NOMO-1 (cell line): ENCODE data around the gene HCST.
"Not testable (repeated sequence)": the region's sequence is repeated elsewhere in the genome, so short reads cannot be mapped to it uniquely, and the experiment has no call there.

Experiments
- DNase-seq, 2 experiments: peaks; one replicate each; lab custom pipeline; 2025; ENCODE audit not compliant: unreplicated experiment in 2 of 2; lab: John Stamatoyannopoulos, UW

The HCST gene

DNA sequence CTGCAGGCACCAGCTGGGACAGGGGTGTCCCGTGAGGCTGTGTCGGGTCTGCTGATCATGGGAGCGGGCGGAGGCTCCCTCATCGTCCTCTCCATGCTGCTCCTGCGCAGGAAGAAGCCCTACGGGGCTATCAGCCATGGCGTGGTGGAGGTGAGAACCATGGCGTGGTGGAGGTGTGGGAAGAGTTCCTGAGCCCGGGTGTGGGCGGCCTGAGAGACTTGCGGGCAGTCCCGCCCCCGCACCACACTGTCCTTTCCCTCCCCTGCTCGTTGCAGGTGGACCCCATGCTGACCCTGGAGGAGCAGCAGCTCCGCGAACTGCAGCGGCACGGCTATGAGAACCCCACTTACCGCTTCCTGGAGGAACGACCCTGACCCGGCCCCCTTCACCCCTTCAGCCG, 23.3 kb upstream of the HCST start:
- no peak for DNase-seq

DNA sequence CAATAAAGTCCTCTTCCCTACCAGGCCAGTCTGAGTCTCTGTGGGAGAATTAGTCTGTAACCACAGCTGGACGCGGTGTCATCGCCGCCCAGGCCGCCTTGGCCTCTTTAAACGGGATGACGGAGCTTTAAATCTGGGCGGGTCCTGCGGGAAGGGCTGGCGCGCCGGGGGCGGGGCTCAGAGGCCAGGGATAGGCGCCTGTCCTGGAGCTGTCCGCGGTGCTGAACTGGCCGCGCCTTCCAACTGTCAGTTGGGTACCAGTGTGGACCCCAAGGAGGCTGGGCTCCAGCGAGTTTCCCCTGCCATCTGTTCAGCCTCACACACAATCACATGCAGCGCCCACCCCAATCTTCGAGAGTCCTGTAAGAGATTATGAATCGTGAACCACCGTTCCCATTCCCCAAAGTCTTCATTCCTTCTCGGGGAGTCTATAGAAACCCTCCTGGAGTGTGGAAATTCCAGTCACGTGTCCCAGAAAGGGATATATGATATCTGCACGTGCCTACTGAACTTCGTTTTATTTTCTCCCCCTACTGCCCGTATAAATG, 22.5 kb upstream of the HCST start:
- DNase-seq, result peak; percentile 91 to 93

DNA sequence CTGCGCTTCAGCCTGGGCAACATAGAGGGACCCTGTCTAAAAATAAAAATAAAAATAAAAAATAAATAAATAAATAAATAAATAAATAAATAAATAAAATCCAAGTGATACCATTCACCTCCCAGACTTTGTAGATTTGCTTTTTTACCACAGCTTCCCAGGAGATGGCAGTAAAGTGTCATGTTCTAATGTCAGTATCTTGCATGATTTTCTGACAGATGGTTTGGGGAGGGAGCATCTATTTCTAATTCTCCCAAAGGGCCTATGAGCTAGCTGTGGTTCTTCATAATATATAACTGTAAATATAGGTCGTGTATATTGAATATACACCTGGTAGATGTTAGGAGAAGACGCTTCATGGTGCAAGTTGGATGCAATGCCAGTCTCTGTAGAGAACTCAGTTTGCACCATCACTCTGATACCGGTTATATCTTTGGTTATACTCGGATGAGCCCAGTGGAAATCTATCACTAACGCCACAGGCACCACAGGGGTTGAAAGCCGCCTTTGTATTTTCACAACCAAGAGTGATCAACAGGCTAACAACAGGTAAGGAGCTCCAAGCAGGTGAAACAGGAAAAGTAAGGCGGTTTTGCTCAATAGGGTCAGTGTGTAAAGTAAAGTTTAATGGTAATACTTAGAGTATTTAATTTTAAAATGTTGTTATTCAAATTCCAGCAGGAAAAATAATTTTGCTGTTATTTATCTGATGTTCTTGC, 20.1 kb upstream of the HCST start:
- DNase-seq, result peak; percentile 9 to 67

DNA sequence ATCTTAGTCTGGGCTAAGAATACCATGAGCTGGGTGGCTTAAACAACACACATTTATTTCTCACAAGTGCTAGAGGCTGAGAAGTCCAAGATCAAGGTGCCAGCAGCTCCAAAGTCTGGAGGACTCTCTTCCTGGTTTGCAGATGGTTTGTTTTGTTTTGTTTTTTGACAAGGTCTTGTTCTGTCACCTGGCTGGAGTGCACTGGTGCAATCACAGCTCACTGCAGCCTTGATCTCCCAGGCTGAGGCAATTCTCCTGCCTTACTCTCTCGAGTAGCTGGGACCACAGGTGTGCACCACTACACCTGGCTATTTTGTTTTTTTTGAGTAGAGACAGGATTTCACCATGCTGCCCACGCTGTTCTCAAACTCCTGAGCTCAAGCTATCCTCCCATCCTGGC, 18.4 kb upstream of the HCST start:
- DNase-seq, result no peak

DNA sequence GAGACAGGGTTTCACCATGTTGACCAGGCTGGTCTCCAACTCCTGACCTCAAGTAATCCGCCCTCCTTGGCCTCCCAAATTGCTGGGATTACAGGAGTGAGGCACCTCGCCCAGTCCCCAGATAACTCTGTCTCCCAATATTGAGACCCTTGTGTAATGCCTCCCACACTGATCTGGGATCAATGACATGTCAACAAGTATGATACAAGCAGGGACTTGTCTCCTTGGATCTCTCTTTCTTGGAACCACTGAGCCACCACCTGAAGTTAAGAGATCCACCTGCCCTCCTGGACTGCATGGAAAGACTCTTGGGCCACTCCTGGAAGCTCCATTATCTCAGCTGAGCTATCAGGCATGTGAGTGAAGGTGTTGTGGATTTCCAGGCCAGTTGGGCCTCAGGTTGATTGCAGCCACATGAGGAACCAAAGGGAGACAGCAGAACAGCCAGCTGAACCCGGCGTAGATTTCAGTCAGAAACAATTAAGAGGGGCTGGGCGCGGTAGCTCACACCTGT, 17.0 kb upstream of the HCST start:
- no peak for DNase-seq

DNA sequence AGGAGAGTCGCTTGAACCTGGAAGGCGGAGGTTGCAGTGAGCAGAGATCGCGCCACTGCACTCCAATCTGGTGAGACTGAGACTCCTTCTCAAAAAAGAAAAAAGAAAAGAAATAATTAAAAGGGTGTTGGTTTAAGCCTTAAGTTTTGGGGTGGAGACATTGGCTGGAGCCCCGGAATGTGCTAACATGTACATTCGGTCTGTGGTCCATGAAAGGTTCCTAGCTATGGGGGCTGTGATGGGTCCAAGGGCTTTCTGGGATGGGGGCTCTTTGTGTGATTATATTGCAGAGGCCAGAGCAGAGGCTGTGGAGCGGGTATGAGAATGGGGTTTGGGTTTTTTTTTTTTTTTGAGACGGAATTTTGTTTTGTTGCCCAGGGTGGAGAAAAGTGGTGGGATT, 16.4 kb upstream of the HCST start:
- no peak for DNase-seq

DNA sequence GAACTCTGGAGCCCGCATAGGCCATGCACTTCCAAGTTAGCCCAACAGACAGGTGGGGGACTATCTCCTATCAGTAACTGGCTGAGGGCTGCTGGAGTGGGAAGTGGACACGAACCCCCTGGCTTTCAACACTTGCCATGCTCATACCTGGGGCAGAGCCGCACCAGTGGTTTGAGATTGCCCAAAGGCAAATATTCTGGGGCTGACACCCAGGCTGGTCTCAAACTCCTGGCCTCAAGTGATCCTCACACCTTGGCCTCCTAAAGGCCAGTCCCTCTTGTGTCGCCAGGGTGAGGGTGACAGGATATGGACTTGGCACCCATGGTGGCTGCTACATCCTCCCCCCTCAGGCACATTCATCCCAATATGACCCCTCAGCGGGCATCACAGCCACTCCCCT, 15.1 kb upstream of the HCST start:
- DNase-seq, result no peak

DNA sequence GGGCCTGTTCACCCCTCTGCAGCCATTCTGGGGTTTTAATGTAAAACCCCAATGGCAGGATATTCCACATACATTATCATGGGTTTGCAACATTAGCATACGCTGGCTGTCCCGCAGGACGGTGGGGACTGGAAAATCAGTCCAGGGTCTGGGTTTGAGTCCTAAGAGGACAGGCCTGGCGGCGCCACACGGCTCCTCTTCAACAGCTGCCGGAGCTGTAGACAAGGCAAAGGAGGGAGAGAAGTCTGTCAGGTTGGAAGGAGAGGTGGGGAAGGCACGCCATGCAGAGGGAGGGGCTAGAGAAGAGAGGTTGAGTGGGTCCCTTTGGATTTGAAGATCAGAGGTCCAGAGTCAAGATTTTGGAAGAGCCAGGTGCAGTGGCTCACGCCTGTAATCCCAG, 13.9 kb upstream of the HCST start:
- DNase-seq, result no peak

DNA sequence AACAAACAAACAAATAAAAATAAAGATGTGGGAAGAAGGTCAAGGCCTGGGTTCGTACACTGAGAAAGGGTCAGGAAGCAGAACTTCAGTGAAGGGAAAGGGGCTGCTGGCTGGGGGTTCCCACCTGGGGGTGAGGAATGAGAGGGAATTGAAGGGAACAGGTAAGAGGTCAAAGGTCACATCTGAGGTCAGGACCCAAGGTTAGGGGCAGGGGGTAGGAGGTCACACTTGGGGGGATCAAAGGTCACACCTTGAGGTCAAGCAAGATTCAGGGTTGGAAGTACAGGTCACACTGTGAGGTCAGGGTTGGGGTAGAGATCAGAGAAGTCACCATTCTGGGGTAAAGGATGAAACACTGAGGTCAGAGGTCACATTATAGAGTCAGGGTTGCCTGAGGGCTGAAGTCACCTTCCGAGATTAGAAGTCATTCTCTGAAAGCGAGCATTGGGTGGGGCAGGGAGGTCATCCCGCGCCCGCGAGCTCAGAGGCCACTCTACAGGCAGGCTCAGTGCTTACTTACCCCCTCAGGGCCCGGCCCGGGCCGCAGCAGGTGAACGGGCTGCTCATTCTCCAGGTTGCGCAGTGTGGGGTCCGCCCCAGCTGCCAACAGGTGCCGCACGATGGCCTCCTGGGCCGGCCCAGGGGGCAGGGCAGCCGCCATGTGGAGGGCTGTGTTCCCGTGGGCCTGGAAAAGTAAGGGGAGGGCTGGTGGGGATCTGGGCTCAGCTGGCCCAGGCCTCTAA, 12.8 kb upstream of the HCST start:
- DNase-seq, result no peak

DNA sequence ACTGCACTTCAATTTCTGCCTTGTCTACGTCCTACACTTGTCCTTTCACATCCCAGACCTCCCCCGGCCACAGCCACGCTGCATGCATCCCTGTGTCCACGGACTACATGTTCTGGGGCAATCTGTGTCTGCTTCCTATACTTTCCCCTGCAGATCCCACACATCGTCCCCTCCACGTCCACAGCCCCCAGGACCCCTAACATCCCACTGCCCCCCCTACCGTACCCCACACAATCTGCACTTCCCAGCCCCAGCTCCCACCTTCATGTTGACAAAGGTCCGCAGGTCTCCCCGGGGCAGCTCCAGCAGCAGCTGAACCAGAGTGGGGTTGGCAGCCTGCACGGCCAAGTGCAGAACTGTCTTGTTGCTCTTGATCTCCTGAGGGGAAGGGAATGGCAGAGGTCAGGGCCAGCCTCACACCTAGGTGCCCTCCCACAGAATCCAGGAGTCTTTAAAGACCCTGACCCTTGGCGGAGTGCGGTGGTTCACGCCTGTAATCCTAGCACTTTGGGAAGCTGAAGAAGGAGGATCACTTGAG, 12.1 kb upstream of the HCST start:
- no peak for DNase-seq

DNA sequence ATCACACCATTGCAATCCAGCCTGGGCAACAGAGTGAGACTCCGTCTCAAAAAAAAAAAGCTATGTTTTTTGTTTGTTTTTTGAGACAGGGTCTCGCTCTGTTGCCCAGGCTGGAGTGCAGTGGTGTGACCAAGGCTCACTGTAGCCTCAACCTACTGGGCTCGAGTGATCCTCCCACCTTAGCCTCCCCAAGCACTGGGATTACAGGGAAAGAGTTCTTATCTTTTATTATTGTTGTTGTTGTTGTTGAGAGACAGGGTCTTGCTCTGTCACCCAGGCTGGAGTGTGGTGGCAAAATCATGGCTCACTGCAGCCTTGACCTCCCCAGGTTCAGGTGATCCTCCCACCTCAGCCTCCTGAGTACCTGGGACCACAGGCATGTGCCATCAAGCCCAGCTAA, 10.5 kb upstream of the HCST start:
- not testable (repeated sequence) for DNase-seq

DNA sequence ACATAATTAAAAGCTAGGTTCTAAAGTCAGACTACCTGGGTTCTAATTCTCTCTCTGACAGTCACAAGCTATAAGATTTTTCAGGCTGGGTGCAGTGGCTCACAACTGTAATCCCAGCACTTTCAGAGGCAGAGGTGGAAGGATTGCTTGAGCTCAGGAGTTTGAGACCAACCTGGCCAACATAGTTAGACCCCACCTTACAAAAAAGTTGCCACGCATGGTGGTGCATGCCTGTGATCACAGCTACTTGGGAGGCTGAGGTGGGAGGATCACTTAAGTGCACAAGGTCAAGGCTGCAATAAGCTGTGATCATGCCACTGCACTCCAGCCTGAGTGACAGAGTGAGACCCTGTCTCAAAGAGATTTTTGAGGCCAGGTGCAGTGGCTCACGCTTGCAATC, 8.0 kb upstream of the HCST start:
- no peak for DNase-seq

DNA sequence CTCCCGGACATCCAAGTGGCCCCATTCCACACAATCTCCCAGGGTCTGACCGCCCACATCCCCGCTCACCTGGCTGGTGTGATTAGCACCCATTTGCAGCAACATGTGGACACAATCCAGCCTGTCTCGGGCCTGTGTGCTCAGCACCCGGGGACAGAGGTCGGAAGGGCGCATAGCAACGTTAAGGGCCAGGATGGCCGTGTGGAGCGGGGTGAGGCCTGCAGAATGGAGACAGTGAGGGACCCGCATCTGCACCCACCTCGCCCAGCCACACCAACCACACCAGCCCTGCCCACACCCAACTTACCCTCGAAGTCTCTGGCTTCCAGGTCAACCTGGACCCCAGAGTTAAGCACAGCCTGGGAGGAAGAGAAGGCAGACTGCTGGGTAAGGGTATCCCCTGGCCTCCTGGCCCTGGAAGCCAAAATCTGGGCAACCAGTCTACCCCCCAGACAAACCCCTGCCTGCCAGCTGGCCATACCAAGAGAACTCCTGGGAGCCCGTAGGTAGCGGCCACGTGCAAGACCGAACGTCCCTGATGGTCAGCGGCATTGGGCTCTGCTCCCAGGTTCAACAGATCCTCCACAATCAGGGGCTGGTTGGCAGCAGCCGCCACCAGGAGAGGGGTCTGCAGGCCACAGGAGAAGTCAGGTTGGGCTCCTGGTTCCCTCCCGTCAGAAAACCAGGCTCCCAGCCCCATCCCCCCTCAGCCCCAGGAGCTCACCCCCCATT, 6.3 kb upstream of the HCST start:
- no peak for DNase-seq

DNA sequence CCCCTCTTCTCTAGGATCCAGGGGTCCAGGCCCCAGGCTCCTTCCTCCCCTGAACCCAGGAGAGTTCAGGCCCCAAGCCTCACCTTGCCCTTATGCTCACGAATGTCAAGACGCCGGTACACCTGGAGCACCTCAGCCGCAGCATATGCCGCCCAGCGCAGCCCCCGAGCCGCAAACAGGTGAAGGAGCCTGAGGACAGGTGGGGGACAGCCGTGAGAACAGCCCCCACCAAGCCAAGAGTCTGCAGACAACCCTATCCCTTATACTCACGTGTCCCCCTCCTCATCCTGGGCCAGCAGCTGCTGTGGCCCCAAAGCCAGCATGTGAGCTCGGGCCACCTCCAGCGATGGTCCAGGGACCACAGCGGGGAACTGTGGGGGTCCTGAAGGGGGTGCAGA, 5.7 kb upstream of the HCST start:
- no peak for DNase-seq

DNA sequence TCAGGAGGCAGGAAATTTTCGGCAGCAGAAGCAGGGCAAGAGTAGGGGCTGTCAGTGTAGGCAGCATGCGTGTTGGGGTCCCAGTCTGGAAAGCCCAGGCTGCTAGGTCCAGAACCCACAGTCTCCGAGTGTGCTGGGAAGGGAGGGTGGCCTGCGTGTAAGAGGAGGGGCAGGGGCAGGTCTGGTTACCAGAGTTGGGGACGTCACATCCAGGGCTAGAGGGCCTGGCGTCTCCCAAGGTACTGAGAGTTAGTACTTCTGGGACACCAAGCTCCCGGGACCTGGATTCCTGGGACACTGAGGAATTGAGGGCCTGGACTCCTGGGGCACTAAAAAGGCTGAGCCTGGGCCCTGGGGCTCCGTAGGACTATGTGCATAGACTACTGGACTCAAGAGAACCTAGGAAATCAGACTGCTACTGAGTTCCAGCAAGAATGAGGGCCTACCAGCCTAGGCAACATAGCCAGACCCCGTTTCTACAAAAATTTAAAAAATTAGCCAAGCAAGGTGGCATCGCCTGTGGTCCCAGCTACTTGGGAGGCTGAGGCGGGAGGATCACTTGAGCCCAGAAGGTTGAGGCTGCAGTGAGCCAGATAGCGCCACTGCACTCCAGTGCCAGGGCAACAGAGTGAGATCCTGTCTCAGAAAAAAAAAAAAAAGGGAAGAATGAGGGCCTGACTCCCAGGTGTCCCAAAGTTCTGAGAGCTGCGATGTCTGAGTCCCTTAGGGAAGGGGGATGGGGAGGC, 4.5 kb upstream of the HCST start:
- no peak for DNase-seq

DNA sequence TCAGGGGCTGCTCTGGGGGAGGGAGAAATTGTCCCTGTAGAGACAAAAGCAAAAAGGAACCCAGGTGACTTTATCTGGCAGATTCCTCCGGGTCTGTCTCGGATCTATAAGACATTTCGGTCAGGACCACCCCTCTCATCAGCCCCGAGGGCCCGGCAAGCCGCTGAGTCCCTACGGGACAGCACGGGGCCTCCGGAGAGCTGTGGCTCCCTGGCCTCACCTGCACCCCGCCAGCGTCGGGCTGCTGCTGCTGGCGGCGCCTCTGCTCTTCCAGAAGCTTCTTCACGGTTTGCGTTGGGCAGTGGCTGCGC, 3.9 kb upstream of the HCST start:
- DNase-seq, result no peak

DNA sequence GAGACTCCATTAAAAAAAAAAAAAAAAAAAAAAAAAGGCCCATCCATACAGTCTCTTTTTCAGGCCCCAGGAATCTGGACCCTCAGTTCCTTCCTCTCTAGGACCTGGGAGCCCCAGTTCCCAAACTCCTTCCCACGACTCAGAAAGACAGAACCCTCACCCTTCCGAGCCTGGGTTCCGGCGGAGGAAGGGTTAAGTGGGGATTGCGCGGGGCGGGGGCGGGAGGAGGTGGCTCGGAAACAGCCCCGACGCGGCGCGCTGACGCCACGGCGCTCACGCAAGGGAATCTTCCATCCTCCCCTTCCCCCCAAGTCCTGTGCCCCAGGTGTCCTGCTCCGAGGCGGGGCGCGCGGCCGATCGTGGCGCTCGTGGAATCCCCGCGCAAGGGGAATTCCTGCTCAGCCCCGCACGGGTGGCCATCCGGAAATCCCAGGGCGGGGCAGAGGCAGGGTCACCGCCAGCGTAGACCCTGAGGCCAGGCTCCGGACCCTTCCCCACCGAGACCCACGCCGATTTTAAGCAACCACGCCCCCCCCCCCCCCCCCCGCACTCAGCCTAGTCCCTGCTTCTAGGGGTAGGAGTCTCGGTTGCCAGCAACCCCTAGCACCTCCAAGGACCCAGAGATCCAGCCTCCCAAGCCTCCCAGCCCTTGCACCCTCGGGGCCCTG, 2.6 kb upstream of the HCST start:
- peak; percentile 85 to 89 for DNase-seq

DNA sequence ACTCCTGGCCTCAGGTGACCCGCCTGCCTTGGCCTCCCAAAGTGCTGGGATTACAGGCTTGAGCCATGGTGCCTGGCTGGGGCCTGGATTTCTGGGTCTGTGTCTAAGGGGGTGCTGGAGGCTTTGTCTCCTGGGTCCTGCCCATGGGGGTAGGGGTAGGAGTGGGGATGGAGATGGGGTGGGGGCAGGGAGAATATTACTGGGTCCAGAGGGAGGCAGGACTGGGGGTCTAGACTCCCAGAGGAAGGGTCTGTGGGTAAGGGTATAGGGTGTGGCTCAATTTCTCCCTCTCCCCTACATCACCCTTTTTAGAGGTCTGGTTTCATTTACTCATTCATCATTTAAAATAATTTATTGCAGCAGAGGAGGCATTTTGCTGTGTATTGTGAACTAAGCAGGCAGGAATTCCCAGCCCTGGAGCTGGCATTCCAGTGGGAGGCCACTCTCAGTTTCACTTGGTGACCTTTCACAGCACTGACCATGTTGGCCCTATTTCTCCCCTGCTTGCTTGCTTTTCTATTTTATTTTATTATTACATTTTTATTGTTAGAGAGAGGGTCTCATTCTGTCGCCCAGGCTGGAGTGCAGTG, 1.2 kb upstream of the HCST start:
- no peak for DNase-seq

DNA sequence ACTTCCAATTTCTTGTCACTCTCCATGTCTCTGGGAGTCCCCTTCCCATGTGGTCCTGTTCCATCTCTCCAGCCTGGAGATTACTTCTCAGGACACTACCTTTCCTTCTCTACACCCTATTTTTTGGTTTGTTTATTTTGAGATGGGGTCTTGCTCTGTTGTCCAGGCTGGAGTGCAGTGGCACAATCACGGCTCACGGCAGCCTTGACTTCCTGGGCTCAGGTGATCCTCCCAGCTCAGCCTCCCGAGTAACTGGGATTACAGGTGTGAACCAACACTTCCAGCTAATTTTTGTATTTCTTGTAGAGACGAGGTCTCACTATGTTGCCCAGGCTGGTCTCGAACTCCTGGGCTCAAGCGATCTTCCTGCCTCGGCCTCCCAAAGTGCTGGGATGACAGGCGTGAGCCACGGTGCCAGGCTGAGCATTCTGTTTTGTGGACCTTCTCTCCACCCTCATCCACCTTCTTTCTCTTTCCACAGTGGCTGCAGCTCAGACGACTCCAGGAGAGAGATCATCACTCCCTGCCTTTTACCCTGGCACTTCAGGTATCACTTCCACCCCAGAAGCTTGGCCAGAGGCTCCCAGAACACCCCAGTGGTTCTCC, 644 bp downstream of the HCST start:
- no peak for DNase-seq
